C4-2B (cell line): ENCODE results near the gene LRRC27.

Source experiments
- H3K27ac ChIP-seq: fragments of 450-650 bp; 2 replicates; pipeline ENCODE4 v1.5.1; 2017
- CTCF ChIP-seq: fragments of 450-650 bp; conservative IDR thresholded peaks from 2 replicates; pipeline ENCODE4 v1.5.1; 2017; ENCODE audit warnings: mild to moderate bottlenecking
- ZFX ChIP-seq: fragments of 450-650 bp; IDR thresholded peaks from 2 replicates; pipeline ENCODE4 v1.6.1; 2017

LRRC27 gene

GRCh38 chr10:132397036-132397541 lies 65.1 kb downstream of the LRRC27 start, which contains the start of gene PWWP2B:
TSS of gene PWWP2B (plus strand) at chr10:132397200. CDS start at chr10:132397227, 27 bp downstream.
- no peak for TF ChIP-seq CTCF
- TF ChIP-seq ZFX, result no peak
- H3K27ac ChIP-seq, result peak within 1 kb of the TSS; percentile 97

GRCh38 chr10:132397671-132398565 lies 65.9 kb downstream of the LRRC27 start:
- TF ChIP-seq CTCF (no peak), ZFX (peak; percentile 50; the same call in 1 of the 2 replicates)
- H3K27ac ChIP-seq, result peak overlapping the region; percentile 97

GRCh38 chr10:132398566-132398991 lies 66.6 kb downstream of the LRRC27 start:
- H3K27ac ChIP-seq, result peak overlapping the region; percentile 97
- TF ChIP-seq ZFX, result no peak
- no peak for TF ChIP-seq CTCF

- H3K27ac ChIP-seq, result peak overlapping the region; percentile 97
- no peak for TF ChIP-seq CTCF
- no peak for TF ChIP-seq ZFX
Observed at GRCh38 chr10:132399117-132400035, 67.4 kb downstream of the LRRC27 start.

GRCh38 chr10:132400041-132400546 lies 68.1 kb downstream of the LRRC27 start:
- no peak for TF ChIP-seq ZFX
- no peak for TF ChIP-seq CTCF
- peak overlapping the region; percentile 97 for H3K27ac ChIP-seq

- TF ChIP-seq ZFX (no peak), CTCF (no peak)
- H3K27ac ChIP-seq, result peak overlapping the region; percentile 97
Observed at GRCh38 chr10:132400547-132401151, 68.7 kb downstream of the LRRC27 start.
